ELR (cell line): ENCODE results near the gene CLN6.
"Not testable (repeated sequence)": the region's sequence is repeated elsewhere in the genome, so short reads cannot be mapped to it uniquely, and the experiment has no call there.

Source experiments
- DNase-seq: peaks from one replicate; pipeline ENCODE4 v3.0.0-alpha.2; 2015; ENCODE audit warnings: low read depth

CLN6 gene

GRCh38 chr15:68256675-68257450, 27.3 kb upstream of the CLN6 start:
- DNase-seq = peak; percentile 70

- DNase-seq = peak; percentile 85
These were observed 23.5 kb upstream of the CLN6 start for GRCh38 chr15:68252925-68253534.

GRCh38 chr15:68249058-68249713, 19.7 kb upstream of the CLN6 start:
- no peak for DNase-seq

GRCh38 chr15:68244235-68244634, 14.7 kb upstream of the CLN6 start:
- no peak for DNase-seq

GRCh38 chr15:68241088-68241935, 11.8 kb upstream of the CLN6 start:
- no peak for DNase-seq

- no peak for DNase-seq
These were observed 9.5 kb upstream of the CLN6 start for GRCh38 chr15:68239025-68239424.

- DNase-seq = no peak
These were observed 5.5 kb upstream of the CLN6 start for GRCh38 chr15:68235022-68235421.

GRCh38 chr15:68234520-68234919, 5.0 kb upstream of the CLN6 start:
- DNase-seq = not testable (repeated sequence)

- no peak for DNase-seq
These were observed 4.5 kb upstream of the CLN6 start for GRCh38 chr15:68234060-68234459.

- DNase-seq = no peak
These were observed 3.4 kb upstream of the CLN6 start for GRCh38 chr15:68232937-68233336.

- no peak for DNase-seq
These were observed 2.9 kb upstream of the CLN6 start for GRCh38 chr15:68232449-68232848.

GRCh38 chr15:68231102-68231818, 1.7 kb upstream of the CLN6 start:
- DNase-seq = no peak

- peak; percentile 46 for DNase-seq
These were observed 901 bp upstream of the CLN6 start for GRCh38 chr15:68230157-68231100.

GRCh38 chr15:68228971-68229385, 550 bp downstream of the CLN6 start:
- peak; percentile 44 for DNase-seq

GRCh38 chr15:68228143-68228970, 1.2 kb downstream of the CLN6 start:
- peak; percentile 40 for DNase-seq

- DNase-seq = no peak
These were observed 1.8 kb downstream of the CLN6 start for GRCh38 chr15:68227643-68228142.

GRCh38 chr15:68225442-68225841, 4.1 kb downstream of the CLN6 start:
- DNase-seq = not testable (repeated sequence)

- DNase-seq = no peak
These were observed 4.8 kb downstream of the CLN6 start for GRCh38 chr15:68224546-68225250.

- DNase-seq = no peak
These were observed 5.4 kb downstream of the CLN6 start for GRCh38 chr15:68224108-68224507.
